ENCODE data around the gene SIX2. TPM values are rescaled to one million over a fixed set of nuclear protein-coding genes. Genes with fewer than 3 reads are reported as not detected.

The SIX2 gene
- total RNA-seq, 1 donor from 2014 or later, result 7.4 TPM

- peak overlapping the region; percentile 79 for H2AFZ ChIP-seq (ENCODE audit: low read depth, low read length)
- Mint-ChIP-seq H3K9me3 (ENCODE audit: unreplicated experiment) (peaks cover 10% of the 10 kb centered on the region), H3K4me1 (ENCODE audit: low read depth, unreplicated experiment) (peaks cover 11% of the 10 kb centered on the region), H3K27me3 (ENCODE audit: low read depth, unreplicated experiment) (peaks cover 81% of the 10 kb centered on the region), H3K36me3 (ENCODE audit: low read depth, unreplicated experiment) (peaks cover 16% of the 10 kb centered on the region), H3K27ac (ENCODE audit: unreplicated experiment) (peak overlapping the region; percentile 18), H3K4me3 (ENCODE audit: unreplicated experiment) (peak overlapping the region; percentile 62)
- peaks cover 11% of the 10 kb centered on the region for H3K9me3 ChIP-seq (ENCODE audit: insufficient read depth, low read depth, low read length)
- no peak overlapping the region for H3K4me3 ChIP-seq (ENCODE audit: insufficient read depth, low read depth, low read length)
- DNase-seq (ENCODE audit: low read depth) (no peak), FAIRE-seq (no peak)
- peaks cover 99% of the 10 kb centered on the region for H3K27me3 ChIP-seq (ENCODE audit: insufficient read depth, low read length)
- H3K27ac ChIP-seq (ENCODE audit: low read depth, low read length), result no peak overlapping the region
- no peak for TF ChIP-seq CTCF (IDR thresholded peaks at IDR 0.05; ENCODE audit: insufficient read depth, low read depth, low read length)
- peak; percentile 97 for TF ChIP-seq EZH2 (IDR thresholded peaks at IDR 0.05; ENCODE audit: insufficient read depth, low read length)
- H3K79me2 ChIP-seq (ENCODE audit: insufficient read depth, low read length), result no peaks in the 10 kb centered on the region
- H3K4me1 ChIP-seq (ENCODE audit: insufficient read depth, low read length), result peaks cover 13% of the 10 kb centered on the region
- no peaks in the 10 kb centered on the region for H3K36me3 ChIP-seq (ENCODE audit: insufficient read depth, low read length)
- peak overlapping the region; percentile 81 for H3K4me2 ChIP-seq (ENCODE audit: low read length)
- peaks cover 8% of the 10 kb centered on the region for H4K20me1 ChIP-seq (ENCODE audit: insufficient read depth, low read length)
- no peak overlapping the region for H3K9ac ChIP-seq (ENCODE audit: low read length)
Measured at GRCh38 chr2:45003579-45004551, 5.4 kb downstream of the SIX2 start.

- Mint-ChIP-seq H3K27me3 (ENCODE audit: low read depth, unreplicated experiment) (peaks cover 85% of the 10 kb centered on the region), H3K4me1 (ENCODE audit: low read depth, unreplicated experiment) (peaks cover 9% of the 10 kb centered on the region), H3K9me3 (ENCODE audit: unreplicated experiment) (peaks cover 8% of the 10 kb centered on the region), H3K36me3 (ENCODE audit: low read depth, unreplicated experiment) (peaks cover 12% of the 10 kb centered on the region), H3K4me3 (ENCODE audit: unreplicated experiment) (no peak overlapping the region), H3K27ac (ENCODE audit: unreplicated experiment) (no peak overlapping the region)
- Histone ChIP-seq H4K20me1 (ENCODE audit: insufficient read depth, low read length) (peaks cover 8% of the 10 kb centered on the region), H3K36me3 (ENCODE audit: insufficient read depth, low read length) (no peaks in the 10 kb centered on the region), H3K9me3 (ENCODE audit: insufficient read depth, low read depth, low read length) (peaks cover 6% of the 10 kb centered on the region), H3K4me1 (ENCODE audit: insufficient read depth, low read length) (peaks cover 8% of the 10 kb centered on the region), H2AFZ (ENCODE audit: low read depth, low read length) (no peak overlapping the region), H3K9ac (ENCODE audit: low read length) (no peak overlapping the region), H3K79me2 (ENCODE audit: insufficient read depth, low read length) (no peaks in the 10 kb centered on the region), H3K27me3 (ENCODE audit: insufficient read depth, low read length) (peaks cover 98% of the 10 kb centered on the region), H3K4me3 (ENCODE audit: insufficient read depth, low read depth, low read length) (no peak overlapping the region), H3K27ac (ENCODE audit: low read depth, low read length) (no peak overlapping the region), H3K4me2 (ENCODE audit: low read length) (no peak overlapping the region)
- DNase-seq (ENCODE audit: low read depth) (no peak), FAIRE-seq (no peak)
- TF ChIP-seq EZH2 (IDR thresholded peaks at IDR 0.05; ENCODE audit: insufficient read depth, low read length), result no peak
- no peak for TF ChIP-seq CTCF (IDR thresholded peaks at IDR 0.05; ENCODE audit: insufficient read depth, low read depth, low read length)
Measured at GRCh38 chr2:45002686-45003085, 6.6 kb downstream of the SIX2 start.
